ENCODE data around the gene RASL10B. TPM values are rescaled to one million over a fixed set of nuclear protein-coding genes. Genes with fewer than 3 reads are reported as not detected.

The RASL10B gene
- total RNA-seq, 1 donor from 2014 or later = 9.1 TPM

- Histone ChIP-seq H3K36me3 (peaks cover 0 to 13% of the 10 kb centered on the region in 2 donors), H3K27me3 (no peaks in the 10 kb centered on the region), H3K27ac (no peak overlapping the region), H3K4me3 (no peak overlapping the region), H3K4me1 (no peaks in the 10 kb centered on the region), H3K9me3 (no peaks in the 10 kb centered on the region)
- no peak for TF ChIP-seq CTCF (IDR thresholded peaks at IDR 0.05)
- TF ChIP-seq POLR2A (IDR thresholded peaks at IDR 0.05) = no peak
- no peak for TF ChIP-seq POLR2AphosphoS5 (IDR thresholded peaks at IDR 0.05; ENCODE audit: insufficient read depth in 1 of 2, low read depth in 1 of 2)
- intact Hi-C loops (cut with DNase I) = no loop called here
- no peak for DNase-seq (ENCODE audit: extremely low spot score in 2 of 2)
Observed at GRCh38 chr17:35693662-35694061, 37.8 kb upstream of the RASL10B start.

DNA sequence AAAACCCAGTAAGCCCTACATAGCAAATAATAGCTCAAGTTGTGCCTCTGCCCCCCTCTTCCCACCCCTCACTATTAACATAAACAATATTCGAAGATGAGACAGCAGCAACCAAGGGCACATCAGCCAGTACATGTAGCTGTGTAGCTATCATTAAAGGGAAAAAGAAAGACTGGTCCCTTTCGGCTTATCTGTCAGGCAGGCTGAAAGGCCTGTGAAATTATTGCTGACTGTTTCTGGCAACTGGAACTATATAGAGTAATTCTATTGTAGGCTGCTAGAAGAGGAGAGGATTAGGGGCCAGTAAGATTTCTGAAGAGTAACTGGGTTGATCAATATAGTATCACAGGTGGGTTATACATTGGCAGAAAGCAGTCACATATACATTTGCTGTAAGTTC lies 36.5 kb upstream of the RASL10B start:
- intact Hi-C loops (cut with DNase I) = no loop called here
- no peak for DNase-seq (ENCODE audit: extremely low spot score in 2 of 2)
- Histone ChIP-seq H3K36me3 (peaks cover 0 to 10% of the 10 kb centered on the region in 2 donors), H3K4me1 (no peaks in the 10 kb centered on the region), H3K4me3 (no peak overlapping the region), H3K9me3 (no peaks in the 10 kb centered on the region), H3K27ac (no peak overlapping the region), H3K27me3 (no peaks in the 10 kb centered on the region)
- TF ChIP-seq POLR2A (IDR thresholded peaks at IDR 0.05) (no peak), CTCF (IDR thresholded peaks at IDR 0.05) (no peak), POLR2AphosphoS5 (IDR thresholded peaks at IDR 0.05; ENCODE audit: insufficient read depth in 1 of 2, low read depth in 1 of 2) (no peak)

- intact Hi-C loops (cut with DNase I) = no loop called here
- no peak for DNase-seq (ENCODE audit: extremely low spot score in 2 of 2)
- no peaks in the 10 kb centered on the region for H3K27me3 ChIP-seq
- peaks cover 0 to 7% of the 10 kb centered on the region in 2 donors for H3K36me3 ChIP-seq
- H3K4me1 ChIP-seq = no peaks in the 10 kb centered on the region
- no peaks in the 10 kb centered on the region for H3K9me3 ChIP-seq
- no peak for TF ChIP-seq POLR2AphosphoS5 (IDR thresholded peaks at IDR 0.05; ENCODE audit: insufficient read depth in 1 of 2, low read depth in 1 of 2)
- TF ChIP-seq CTCF (IDR thresholded peaks at IDR 0.05) = no peak
- TF ChIP-seq POLR2A (IDR thresholded peaks at IDR 0.05) = no peak
- no peak overlapping the region for H3K27ac ChIP-seq
- H3K4me3 ChIP-seq = no peak overlapping the region
Observed at GRCh38 chr17:35695613-35696012, 35.8 kb upstream of the RASL10B start.

- no peak overlapping the region for H3K4me3 ChIP-seq
- no peaks in the 10 kb centered on the region for H3K4me1 ChIP-seq
- no peak for DNase-seq (ENCODE audit: extremely low spot score in 2 of 2)
- peaks cover 0 to 7% of the 10 kb centered on the region in 2 donors for H3K36me3 ChIP-seq
- H3K27me3 ChIP-seq = no peaks in the 10 kb centered on the region
- no peaks in the 10 kb centered on the region for H3K9me3 ChIP-seq
- intact Hi-C loops (cut with DNase I) = no loop called here
- no peak overlapping the region for H3K27ac ChIP-seq
- TF ChIP-seq POLR2AphosphoS5 (IDR thresholded peaks at IDR 0.05; ENCODE audit: insufficient read depth in 1 of 2, low read depth in 1 of 2) (no peak), CTCF (IDR thresholded peaks at IDR 0.05) (no peak), POLR2A (IDR thresholded peaks at IDR 0.05) (no peak)
Observed at GRCh38 chr17:35698800-35699199, 32.6 kb upstream of the RASL10B start.

GRCh38 chr17:35700150-35700549 lies 31.3 kb upstream of the RASL10B start:
- Histone ChIP-seq H3K27ac (no peak overlapping the region), H3K27me3 (no peaks in the 10 kb centered on the region), H3K4me3 (no peak overlapping the region), H3K9me3 (no peaks in the 10 kb centered on the region), H3K36me3 (no peaks in the 10 kb centered on the region), H3K4me1 (no peaks in the 10 kb centered on the region)
- TF ChIP-seq POLR2A (IDR thresholded peaks at IDR 0.05) (no peak), POLR2AphosphoS5 (IDR thresholded peaks at IDR 0.05; ENCODE audit: insufficient read depth in 1 of 2, low read depth in 1 of 2) (no peak), CTCF (IDR thresholded peaks at IDR 0.05) (no peak)
- intact Hi-C loops (cut with DNase I) = loop anchor here (5.0 kb wide), 1 partner anchor 42 kb away; no protein-coding TSS in a partner anchor
- DNase-seq (ENCODE audit: extremely low spot score in 2 of 2) = no peak
